Spleen (tissue), 11 donors: ENCODE measurements around the gene GSTO1. TPM values are rescaled to one million over a fixed set of nuclear protein-coding genes. Genes with fewer than 3 reads are reported as not detected.

ENCODE experiments used
- DNase-seq: peaks from one replicate; pipeline ENCODE4 v3.0.0-alpha.2; 2020
- H3K27ac ChIP-seq, 8 donors: fragments of 200-600 bp; sonication (generic) in 7 of 8; 1 replicate in 4 of 8; 2 replicates in 4 of 8; pipeline versions ENCODE4 v1.5.0 to v1.8.0; 2016 to 2021; ENCODE audit warnings: inconsistent platforms in 4 of 8, mild to moderate bottlenecking in 4 of 8, moderate library complexity in 1 of 8
- H3K27me3 ChIP-seq, 7 donors: fragments of 200-600 bp; sonication (generic) in 6 of 7; replicated peaks in 1 of 7; 1 replicate in 4 of 7; 2 replicates in 3 of 7; pipeline versions ENCODE4 v1.5.0 to v1.8.0; 2016 to 2021; ENCODE audit warnings: inconsistent platforms in 3 of 7, mild to moderate bottlenecking in 1 of 7
- H3K36me3 ChIP-seq, 6 donors: fragments of 200-600 bp; sonication (generic) in 5 of 6; 1 replicate in 4 of 6; 2 replicates in 2 of 6; pipeline versions ENCODE4 v1.5.0 to v1.8.0; 2016 to 2021; ENCODE audit warnings: inconsistent platforms in 2 of 6
- H3K4me1 ChIP-seq, 6 donors: fragments of 200-600 bp; sonication (generic) in 5 of 6; 1 replicate in 3 of 6; 2 replicates in 3 of 6; pipeline versions ENCODE4 v1.5.0 to v1.8.0; 2016 to 2021; ENCODE audit warnings: inconsistent platforms in 3 of 6
- H3K4me3 ChIP-seq, 8 donors: fragments of 200-600 bp; sonication (generic) in 7 of 8; 1 replicate in 4 of 8; 2 replicates in 4 of 8; pipeline versions ENCODE4 v1.5.0 to v1.8.0; 2016 to 2021; ENCODE audit warnings: inconsistent platforms in 4 of 8, mild to moderate bottlenecking in 4 of 8, moderate library complexity in 2 of 8
- H3K9me3 ChIP-seq, 8 donors: fragments of 200-600 bp; sonication (generic) in 7 of 8; 1 replicate in 4 of 8; 2 replicates in 4 of 8; pipeline versions ENCODE4 v1.5.0 to v1.8.0; 2016 to 2021; ENCODE audit warnings: inconsistent platforms in 4 of 8
- CTCF ChIP-seq, 11 experiments: fragments of 200-600 bp in 7 of 11; fragments of 450-650 bp in 4 of 11; sonication (generic) in 4 of 11; IDR thresholded peaks in 8 of 11; conservative IDR thresholded peaks in 3 of 11; 1 replicate in 7 of 11; 2 replicates in 4 of 11; pipeline versions ENCODE4 v1.4.0 to v1.8.0; 2016 to 2021; ENCODE audit warnings: antibody characterized with exemption in 11 of 11, inconsistent platforms in 4 of 11, mild to moderate bottlenecking in 1 of 11
- POLR2A ChIP-seq, 3 donors: fragments of 450-650 bp; IDR thresholded peaks; one replicate each; pipeline ENCODE4 v1.5.1; 2017; ENCODE audit warnings: antibody characterized with exemption in 3 of 3, mild to moderate bottlenecking in 1 of 3
- POLR2AphosphoS5 ChIP-seq, 3 donors: sonication (generic); formaldehyde crosslinking; IDR thresholded peaks; one replicate each; pipeline ENCODE4 v1.5.1; 2017; ENCODE audit warnings: antibody characterized with exemption in 3 of 3
- WGBS, 5 donors: extraction: QIAGEN DNeasy Blood & Tissue Kit in 3 of 5; methylation state at CpG; one replicate each; pipeline versions ENCODE4 v1.1.5 to v1.1.7; 2013 to 2018; 5-methylcytosine and 5-hydroxymethylcytosine counted together
- intact Hi-C: fragments of 100-400 bp; cut with DNase I; formaldehyde crosslinking; loops from one replicate; pipeline ENCODE4 v1.15.0; 2023; ENCODE audit warnings: low total_unique reads
- polyA plus RNA-seq, 3 donors: library from polyadenylated mRNA; stranded (reverse); fragments of 200-250 nt; gene quantifications; one replicate each; pipeline ENCODE4 v1.2.1, GENCODE V29; 2013
- total RNA-seq, 7 donors: library from RNA; depleted of rRNA in 3 of 7; stranded (reverse); fragments of >200 nt in 3 of 7; fragmentation: NEBNext Ultra II Directional in 4 of 7; extraction: Animal tissue kit (Norgen Biotek cat#: 25700) in 4 of 7; gene quantifications; one replicate each; pipeline versions ENCODE4 v1.1.0 to v1.2.1, GENCODE V29; 2016 to 2021
- donor health status: healthy with polysubstance abuse.
- donor health status: DM: no; HTN: no; CAD: no; lungs with moderate emphysema.
- donor health status: DM: no; HTN: no; CAD: no.
- donor health status: Bipolar disorder and iron deficiency.
- donor health status: healthy.
- donor health status: DM: no; HTN: no; CAD: no.
- donor health status: DM: yes; HTN: yes; CAD: no.

Gene GSTO1
- total and polyA plus RNA-seq, 10 donors: 64.4 to 157 (median 90.8) TPM

GRCh38 chr10:104260775-104261115, 6.1 kb downstream of the GSTO1 start:
- TF ChIP-seq POLR2AphosphoS5 (IDR thresholded peaks at IDR 0.05) (no peak), POLR2A (IDR thresholded peaks at IDR 0.05) (no peak), CTCF (IDR thresholded peaks at IDR 0.05 in 8 of 11, conservative IDR thresholded peaks at IDR 0.05 in 3 of 11) (no peak)
- intact Hi-C loops: no loop called here
- 16 to 27% (median 21%) methylated on average over 3 of the region's 3 CpGs for WGBS, 5 donors
- Histone ChIP-seq H3K4me1 (peaks cover 40 to 100% (median 86%) of the 10 kb centered on the region in 6 donors), H3K36me3 (peaks cover 0 to 88% (median 55%) of the 10 kb centered on the region in 6 donors), H3K27ac (peak overlapping the region in 6 of 8 donors; percentile 4 to 63 (median 32)), H3K27me3 (no peaks in the 10 kb centered on the region), H3K4me3 (no peak overlapping the region), H3K9me3 (no peaks in the 10 kb centered on the region)
- no peak for DNase-seq

- Histone ChIP-seq H3K36me3 (peaks cover 0 to 100% (median 68%) of the 10 kb centered on the region in 6 donors), H3K4me3 (no peak overlapping the region), H3K27me3 (no peaks in the 10 kb centered on the region), H3K27ac (peak overlapping the region in 2 of 8 donors; percentile 61 to 63), H3K9me3 (no peaks in the 10 kb centered on the region), H3K4me1 (peaks cover 31 to 100% (median 86%) of the 10 kb centered on the region in 6 donors)
- 84 to 91% (median 88%) methylated on average over 5 of the region's 5 CpGs for WGBS, 5 donors
- DNase-seq: no peak
- intact Hi-C loops: no loop called here
- TF ChIP-seq CTCF (IDR thresholded peaks at IDR 0.05 in 8 of 11, conservative IDR thresholded peaks at IDR 0.05 in 3 of 11) (no peak), POLR2AphosphoS5 (IDR thresholded peaks at IDR 0.05) (no peak), POLR2A (IDR thresholded peaks at IDR 0.05) (no peak)
Observed at GRCh38 chr10:104262055-104262454, 7.4 kb downstream of the GSTO1 start.

DNA sequence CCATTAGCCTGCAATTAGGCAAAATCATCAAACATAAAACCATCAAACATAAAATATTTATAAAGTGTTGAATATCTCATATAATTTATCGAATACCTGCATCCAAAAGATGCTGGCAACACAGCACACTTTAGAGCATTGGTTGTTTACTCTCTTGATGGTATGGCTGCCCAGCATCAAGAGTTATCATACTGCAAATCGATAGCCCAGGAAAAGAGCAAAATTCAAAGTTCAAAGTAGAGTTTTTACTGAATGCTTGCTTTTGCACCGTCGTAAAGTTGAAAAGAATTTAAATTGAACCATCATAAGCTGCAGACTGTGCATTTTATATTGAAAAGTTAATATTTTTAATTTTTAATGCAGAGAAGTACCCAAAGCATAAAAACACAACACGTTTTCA, 10.1 kb downstream of the GSTO1 start:
- H3K36me3 ChIP-seq: peaks cover 0 to 85% (median 59%) of the 10 kb centered on the region in 6 donors
- intact Hi-C loops: no loop called here
- 93 to 95% (median 94%) methylated on average over 5 of the region's 5 CpGs for WGBS, 5 donors

More for the DNA sequence above, 10.1 kb downstream of the GSTO1 start:
- DNase-seq: no peak
- peaks cover 15 to 93% (median 80%) of the 10 kb centered on the region in 6 donors for H3K4me1 ChIP-seq
- H3K27me3 ChIP-seq: no peaks in the 10 kb centered on the region
- TF ChIP-seq CTCF (IDR thresholded peaks at IDR 0.05 in 8 of 11, conservative IDR thresholded peaks at IDR 0.05 in 3 of 11) (no peak), POLR2AphosphoS5 (IDR thresholded peaks at IDR 0.05) (no peak), POLR2A (IDR thresholded peaks at IDR 0.05) (no peak)
- H3K27ac ChIP-seq: no peak overlapping the region
- H3K4me3 ChIP-seq: no peak overlapping the region
- no peaks in the 10 kb centered on the region for H3K9me3 ChIP-seq
